ENCODE results near the gene LIPK.
"Not testable (repeated sequence)": the region's sequence is repeated elsewhere in the genome, so short reads cannot be mapped to it uniquely, and the experiment has no call there.

Gene LIPK

GRCh38 chr10:88705958-88706357 lies at the start of gene LIPK:
Gene LIPK, plus strand, starts transcription at chr10:88706249. Its CDS starts 18,295 bp downstream, at chr10:88724544.
- no peak for DNase-seq

- peak; percentile 53 for DNase-seq
Observed at GRCh38 chr10:88657901-88658300, 48.1 kb upstream of the LIPK start.

GRCh38 chr10:88659725-88660597 lies 46.1 kb upstream of the LIPK start:
- DNase-seq, result no peak

- peak; percentile 23 for DNase-seq
Observed at GRCh38 chr10:88660598-88660884, 45.5 kb upstream of the LIPK start.

- DNase-seq, result no peak
Observed at GRCh38 chr10:88661018-88661417, 45.0 kb upstream of the LIPK start.

- DNase-seq, result no peak
Observed at GRCh38 chr10:88661577-88661976, 44.5 kb upstream of the LIPK start.

- not testable (repeated sequence) for DNase-seq
Observed at GRCh38 chr10:88663153-88663552, 42.9 kb upstream of the LIPK start.

GRCh38 chr10:88664142-88664541 lies 41.9 kb upstream of the LIPK start, which contains the start of gene LIPF:
Gene LIPF, plus strand, starts transcription at chr10:88664442. Its CDS starts 2,856 bp downstream, at chr10:88667298.
- DNase-seq, result no peak

- no peak for DNase-seq
Observed at GRCh38 chr10:88668465-88668864, 37.6 kb upstream of the LIPK start.

GRCh38 chr10:88670497-88670896 lies 35.6 kb upstream of the LIPK start:
- DNase-seq, result no peak

GRCh38 chr10:88672041-88672440 lies 34.0 kb upstream of the LIPK start:
- DNase-seq, result no peak

- DNase-seq, result no peak
Observed at GRCh38 chr10:88676283-88677060, 29.6 kb upstream of the LIPK start.

GRCh38 chr10:88680958-88681357 lies 25.1 kb upstream of the LIPK start:
- no peak for DNase-seq

- no peak for DNase-seq
Observed at GRCh38 chr10:88682491-88682890, 23.6 kb upstream of the LIPK start.

GRCh38 chr10:88687853-88688467 lies 18.1 kb upstream of the LIPK start:
- DNase-seq, result peak; percentile 23

- DNase-seq, result no peak
Observed at GRCh38 chr10:88689366-88689765, 16.7 kb upstream of the LIPK start.

- no peak for DNase-seq
Observed at GRCh38 chr10:88693392-88694020, 12.5 kb upstream of the LIPK start.

GRCh38 chr10:88702848-88703597 lies 3.0 kb upstream of the LIPK start:
- no peak for DNase-seq

GRCh38 chr10:88707429-88708155 lies 1.5 kb downstream of the LIPK start:
- DNase-seq, result peak; percentile 81

GRCh38 chr10:88709361-88709760 lies 3.3 kb downstream of the LIPK start:
- DNase-seq, result not testable (repeated sequence)

- DNase-seq, result no peak
Observed at GRCh38 chr10:88715517-88715916, 9.5 kb downstream of the LIPK start.

GRCh38 chr10:88721392-88721791 lies 15.3 kb downstream of the LIPK start:
- DNase-seq, result no peak

All from fibroblast of skin of right quadriceps (primary cell).